Occipital lobe (tissue), 2 donors: ENCODE measurements around the gene EMX1. TPM values are rescaled to one million over a fixed set of nuclear protein-coding genes. Genes with fewer than 3 reads are reported as not detected.

Experiments used
- DNase-seq: peaks from one replicate; lab custom pipeline; 2025; lab: John Stamatoyannopoulos, UW
- total RNA-seq: library from RNA; depleted of rRNA; stranded (reverse); fragments of >200 nt; gene quantifications from one replicate; pipeline ENCODE4 v1.2.3, GENCODE V29; 2014

EMX1 gene
- total RNA-seq, 1 donor from 2014 or later = 21.1 TPM

GRCh38 chr2:72924353-72925240 is 7.3 kb downstream of the EMX1 start:
- no peak for DNase-seq

- no peak for DNase-seq
Observed at GRCh38 chr2:72925328-72925943, 8.1 kb downstream of the EMX1 start.

DNA sequence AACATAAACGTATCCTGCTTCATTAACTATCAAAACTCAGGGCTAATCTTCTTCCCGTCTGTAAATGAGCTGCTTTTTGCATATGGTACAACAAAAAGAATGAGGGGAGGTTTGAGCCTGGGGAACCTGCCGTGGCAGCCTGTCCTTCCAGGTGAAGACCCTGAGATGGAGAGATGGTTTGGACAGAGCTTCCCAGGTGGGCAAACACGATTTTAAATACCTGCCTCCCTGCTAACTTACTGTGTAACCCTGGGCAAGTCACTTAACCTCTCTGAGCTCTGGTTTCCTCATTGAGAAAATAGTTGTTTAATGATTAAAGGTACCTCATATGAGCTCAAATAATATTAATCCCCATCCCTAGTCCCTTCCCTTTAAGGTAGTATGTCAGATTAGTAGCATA is 9.0 kb downstream of the EMX1 start:
- no peak for DNase-seq

DNA sequence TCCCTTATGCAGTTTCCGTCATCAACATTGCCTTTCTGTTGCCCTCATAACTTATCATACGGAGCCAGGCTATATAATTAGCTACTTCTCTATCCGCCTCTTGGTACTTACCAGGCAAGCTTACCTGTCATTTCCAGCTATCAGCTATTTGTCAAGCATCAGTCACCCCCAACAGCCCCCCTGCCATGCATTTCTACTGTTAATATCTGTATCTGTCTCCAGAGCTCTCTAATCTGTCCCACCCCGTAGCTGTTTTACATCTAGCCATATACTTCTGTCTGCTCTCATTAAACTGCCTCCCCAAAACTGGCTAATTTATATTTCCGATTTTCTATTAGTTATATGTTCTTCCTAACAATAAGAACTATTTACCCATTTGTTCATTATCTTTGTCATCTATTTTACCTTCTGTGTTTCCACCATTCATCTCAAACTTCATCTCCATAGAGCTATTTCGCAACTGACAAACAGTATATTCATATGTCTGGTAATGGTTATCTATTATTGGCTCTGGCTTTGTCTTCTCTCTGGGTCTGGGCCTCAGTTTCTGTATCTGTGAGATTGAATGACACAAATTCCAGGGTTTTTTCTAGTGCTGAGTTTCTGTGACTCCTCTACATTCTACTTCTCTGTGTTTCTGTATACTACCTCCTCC is 9.6 kb downstream of the EMX1 start:
- no peak for DNase-seq

GRCh38 chr2:72927619-72928550 is 10.6 kb downstream of the EMX1 start:
- DNase-seq = no peak

DNA sequence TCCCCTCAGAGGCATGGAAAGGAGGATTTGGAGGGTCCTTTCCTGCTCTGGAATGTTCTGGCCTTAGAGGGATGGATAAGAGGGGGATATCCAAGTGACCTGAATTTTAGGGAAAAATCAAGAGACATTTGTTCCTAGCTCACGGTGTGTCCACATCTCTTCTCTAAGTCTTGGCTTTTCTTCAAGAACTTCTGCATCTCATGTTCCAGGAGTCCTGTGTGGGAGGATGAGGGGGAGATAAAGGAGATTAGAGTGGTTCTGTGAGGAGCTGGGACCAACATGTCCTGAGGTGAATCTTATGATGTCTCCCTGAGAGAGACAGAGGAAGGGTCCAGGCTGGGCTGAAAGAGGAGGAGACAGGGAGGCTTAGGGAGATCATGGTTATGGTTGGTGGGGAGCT is 11.7 kb downstream of the EMX1 start:
- DNase-seq = no peak

- DNase-seq = no peak
Observed at GRCh38 chr2:72931280-72931910, 14.1 kb downstream of the EMX1 start.

DNA sequence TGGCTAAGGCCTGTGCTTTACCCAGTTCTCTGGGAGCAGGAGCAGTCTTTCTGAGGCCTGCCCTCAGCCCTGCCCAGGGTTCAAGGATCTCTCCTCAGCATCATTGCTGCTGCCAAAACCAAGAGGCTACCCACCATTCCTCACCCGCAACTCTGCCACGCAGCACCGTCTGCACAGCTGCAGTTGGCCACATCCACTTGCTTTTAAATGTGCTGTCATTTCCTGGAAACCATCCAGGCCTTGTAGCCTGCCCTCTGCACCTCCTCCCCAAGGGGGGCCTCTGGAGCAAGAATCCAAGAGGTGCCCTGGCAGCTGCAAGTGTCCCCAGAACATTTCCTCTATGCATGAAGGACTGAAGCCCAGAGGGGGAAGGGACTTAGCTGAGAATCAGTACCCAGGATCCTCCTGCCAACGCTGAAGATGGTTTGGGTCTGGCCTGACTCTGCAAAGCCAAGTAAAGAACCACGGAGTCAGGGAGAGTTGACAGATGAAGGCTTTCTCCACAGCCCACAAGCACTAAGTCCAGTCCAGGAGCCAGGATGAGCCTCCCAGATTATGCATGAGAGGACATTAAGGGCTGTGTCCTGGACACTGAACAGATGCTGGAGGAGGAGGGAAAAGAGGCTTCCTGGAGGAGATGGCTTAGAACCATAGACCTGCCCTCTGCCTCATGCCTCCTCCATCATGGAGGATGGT is 14.9 kb downstream of the EMX1 start:
- DNase-seq = no peak

- no peak for DNase-seq
Observed at GRCh38 chr2:72932805-72933204, 15.5 kb downstream of the EMX1 start.

DNA sequence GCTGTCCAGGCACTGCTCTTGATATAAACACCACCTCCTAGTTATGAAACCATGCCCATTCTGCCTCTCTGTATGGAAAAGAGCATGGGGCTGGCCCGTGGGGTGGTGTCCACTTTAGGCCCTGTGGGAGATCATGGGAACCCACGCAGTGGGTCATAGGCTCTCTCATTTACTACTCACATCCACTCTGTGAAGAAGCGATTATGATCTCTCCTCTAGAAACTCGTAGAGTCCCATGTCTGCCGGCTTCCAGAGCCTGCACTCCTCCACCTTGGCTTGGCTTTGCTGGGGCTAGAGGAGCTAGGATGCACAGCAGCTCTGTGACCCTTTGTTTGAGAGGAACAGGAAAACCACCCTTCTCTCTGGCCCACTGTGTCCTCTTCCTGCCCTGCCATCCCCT is 15.9 kb downstream of the EMX1 start:
- DNase-seq = no peak

DNA sequence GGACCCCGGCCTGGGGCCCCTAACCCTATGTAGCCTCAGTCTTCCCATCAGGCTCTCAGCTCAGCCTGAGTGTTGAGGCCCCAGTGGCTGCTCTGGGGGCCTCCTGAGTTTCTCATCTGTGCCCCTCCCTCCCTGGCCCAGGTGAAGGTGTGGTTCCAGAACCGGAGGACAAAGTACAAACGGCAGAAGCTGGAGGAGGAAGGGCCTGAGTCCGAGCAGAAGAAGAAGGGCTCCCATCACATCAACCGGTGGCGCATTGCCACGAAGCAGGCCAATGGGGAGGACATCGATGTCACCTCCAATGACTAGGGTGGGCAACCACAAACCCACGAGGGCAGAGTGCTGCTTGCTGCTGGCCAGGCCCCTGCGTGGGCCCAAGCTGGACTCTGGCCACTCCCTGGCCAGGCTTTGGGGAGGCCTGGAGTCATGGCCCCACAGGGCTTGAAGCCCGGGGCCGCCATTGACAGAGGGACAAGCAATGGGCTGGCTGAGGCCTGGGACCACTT is 16.4 kb downstream of the EMX1 start:
- no peak for DNase-seq

DNA sequence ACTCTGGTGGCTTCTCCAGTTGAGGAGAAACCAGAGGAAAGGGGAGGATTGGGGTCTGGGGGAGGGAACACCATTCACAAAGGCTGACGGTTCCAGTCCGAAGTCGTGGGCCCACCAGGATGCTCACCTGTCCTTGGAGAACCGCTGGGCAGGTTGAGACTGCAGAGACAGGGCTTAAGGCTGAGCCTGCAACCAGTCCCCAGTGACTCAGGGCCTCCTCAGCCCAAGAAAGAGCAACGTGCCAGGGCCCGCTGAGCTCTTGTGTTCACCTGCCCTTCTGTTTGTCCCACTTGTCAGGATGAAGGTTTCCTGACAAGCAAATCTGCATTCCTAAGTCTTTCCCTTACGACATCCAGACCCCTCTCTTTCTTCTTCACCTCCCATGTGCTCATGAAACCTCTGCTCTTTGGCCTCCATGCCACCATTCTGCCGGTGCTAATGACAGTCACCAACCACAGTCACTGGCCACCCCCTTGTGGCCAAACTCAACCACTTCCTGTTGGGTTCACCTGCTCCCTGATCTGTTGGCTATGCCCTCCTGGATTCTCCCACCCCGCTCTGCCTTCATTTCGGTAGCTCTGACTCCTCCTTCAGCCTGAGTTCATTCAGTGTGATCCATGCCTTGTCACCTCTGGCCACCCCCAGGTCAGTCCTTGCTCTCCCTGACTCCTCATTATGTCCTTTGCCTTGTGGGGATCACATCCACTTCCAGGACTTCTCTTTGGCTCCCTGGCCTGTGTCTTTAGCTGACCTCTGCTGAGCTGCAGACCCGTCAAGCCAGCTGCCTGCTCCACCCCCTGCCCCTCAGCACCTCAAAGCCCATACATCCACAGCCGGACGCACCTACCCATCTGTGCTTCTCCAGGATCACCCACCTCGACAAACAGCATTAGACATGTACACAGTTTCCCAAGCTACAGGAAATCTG is 17.6 kb downstream of the EMX1 start:
- no peak for DNase-seq

DNA sequence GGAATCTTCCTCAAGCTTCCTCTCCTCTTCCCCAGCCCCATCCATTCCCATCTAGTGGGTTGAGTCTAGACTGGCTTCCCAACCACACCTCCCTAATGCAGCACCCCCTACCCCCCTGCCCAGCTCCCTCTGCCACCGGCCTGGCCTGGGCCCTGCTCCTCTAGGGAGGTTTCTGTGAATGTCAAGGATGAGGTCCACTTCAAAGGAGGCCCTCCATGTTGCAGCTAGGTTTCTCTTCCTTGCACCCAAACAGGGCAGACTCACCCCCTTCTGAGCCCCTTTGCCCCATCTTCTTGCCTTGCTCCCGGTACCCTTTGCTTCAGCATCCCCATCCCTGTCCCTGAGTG is 18.3 kb downstream of the EMX1 start:
- no peak for DNase-seq

GRCh38 chr2:72936660-72937355 is 19.5 kb downstream of the EMX1 start:
- peak; percentile 62 for DNase-seq

GRCh38 chr2:72937356-72937669 is 20.0 kb downstream of the EMX1 start:
- peak; percentile 67 for DNase-seq

DNA sequence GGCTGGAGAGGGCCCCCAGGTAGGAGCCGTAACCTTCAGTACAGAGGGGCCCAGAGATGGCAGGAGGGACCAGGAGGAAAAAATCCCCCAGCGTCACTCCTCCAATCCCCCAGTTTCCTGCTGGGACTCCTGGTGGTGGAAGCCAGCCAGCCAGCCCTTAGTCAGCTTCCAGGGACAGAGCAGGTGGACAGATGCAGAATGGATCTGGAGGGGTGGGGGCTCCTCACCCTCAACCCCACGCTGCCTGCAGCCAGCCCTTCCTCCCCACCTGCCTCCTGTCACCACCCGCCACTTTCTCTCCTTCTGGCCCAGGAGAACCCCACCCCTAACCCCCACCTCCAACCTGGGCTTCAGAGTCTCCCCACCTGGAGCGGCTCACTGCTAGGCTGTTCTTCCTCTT is 21.1 kb downstream of the EMX1 start:
- no peak for DNase-seq

DNA sequence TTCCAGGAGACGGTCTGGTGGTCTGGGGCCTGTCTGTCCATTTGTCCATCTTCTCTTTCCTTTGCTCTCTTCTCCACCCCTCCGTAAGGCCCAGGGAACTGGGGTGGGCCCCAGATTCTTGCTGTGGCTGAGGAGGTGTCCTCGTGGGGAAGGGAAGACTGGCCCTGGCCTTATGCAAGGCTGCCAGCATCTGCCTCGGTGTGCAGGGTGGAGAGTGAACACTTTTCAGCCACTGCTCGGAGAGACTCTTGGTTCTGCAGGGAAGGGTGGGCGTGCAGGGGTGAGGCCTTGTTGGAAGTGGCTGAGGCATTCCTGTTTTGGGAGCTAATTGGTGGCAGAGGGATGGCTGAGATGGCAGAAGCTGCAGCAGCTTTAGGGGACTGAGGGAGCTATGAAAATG is 23.0 kb downstream of the EMX1 start:
- DNase-seq = no peak

DNA sequence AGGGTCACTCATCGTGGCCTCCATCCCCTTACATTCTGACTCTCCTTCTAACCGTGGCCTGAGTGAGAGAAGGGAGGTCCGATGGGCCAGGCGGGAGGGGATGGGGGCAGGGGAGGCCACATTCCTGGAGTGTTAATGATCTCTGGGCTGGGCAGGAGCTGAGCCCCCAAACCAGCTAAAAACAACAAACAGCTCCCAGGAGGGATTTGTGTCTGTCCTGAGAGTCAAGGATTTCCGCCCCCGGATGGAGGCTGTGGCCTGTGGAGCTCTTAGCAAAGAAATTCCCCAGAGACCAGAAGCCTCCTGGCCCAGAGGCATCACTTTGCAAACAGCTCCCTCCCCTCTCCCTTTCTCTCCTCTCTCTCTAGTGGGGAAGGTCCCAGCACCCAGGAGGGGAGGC is 23.5 kb downstream of the EMX1 start:
- no peak for DNase-seq

GRCh38 chr2:72942293-72942692 is 25.0 kb downstream of the EMX1 start:
- DNase-seq = no peak
